Lower leg skin (tissue), 4 donors: ENCODE measurements around the gene ELMOD3. TPM values are rescaled to one million over a fixed set of nuclear protein-coding genes. Genes with fewer than 3 reads are reported as not detected.
A peak's percentile ranks its signal among the peaks of the same experiment; 100 is the strongest.
"Not testable (repeated sequence)": the region's sequence is repeated elsewhere in the genome, so short reads cannot be mapped to it uniquely, and the experiment has no call there.

Experiments used
- DNase-seq, 2 donors: peaks; one replicate each; pipeline ENCODE4 v3.0.0-alpha.2; 2019; ENCODE audit warnings: low spot score in 2 of 2
- H3K4me3 ChIP-seq: fragments of 200-600 bp; sonication (generic); 2 replicates; pipeline ENCODE4 v1.5.1; 2017; ENCODE audit warnings: mild to moderate bottlenecking, low read depth; ENCODE audit not compliant: poor library complexity, severe bottlenecking
- CTCF ChIP-seq, 3 donors: fragments of 450-650 bp; IDR thresholded peaks; one replicate each; pipeline ENCODE4 v1.5.1; 2016; ENCODE audit warnings: antibody characterized with exemption in 3 of 3, mild to moderate bottlenecking in 3 of 3, moderate library complexity in 2 of 3
- POLR2A ChIP-seq, 2 donors: fragments of 450-650 bp; IDR thresholded peaks; one replicate each; pipeline ENCODE4 v1.6.1; 2016 to 2017; ENCODE audit warnings: antibody characterized with exemption in 2 of 2, mild to moderate bottlenecking in 1 of 2, moderate library complexity in 1 of 2
- WGBS, 2 donors: methylation state at CpG; one replicate each; pipeline ENCODE4 v1.1.5; 2018; 5-methylcytosine and 5-hydroxymethylcytosine counted together
- intact Hi-C: fragments of 100-400 bp; cut with DNase I; formaldehyde crosslinking; loops from one replicate; pipeline ENCODE4 v1.15.0; 2023; ENCODE audit warnings: low total_unique reads
- total RNA-seq, 4 donors: library from RNA; depleted of rRNA; stranded (reverse); fragments of >200 nt; gene quantifications; one replicate each; pipeline ENCODE4 v1.1.0, GENCODE V29; 2016

ELMOD3 gene
- total RNA-seq, 4 donors from 2014 or later = 10.0 to 26.1 (median 23.5) TPM

- DNase-seq = peak in 1 of 2 donors; percentile 93
- TF ChIP-seq POLR2A (IDR thresholded peaks at IDR 0.05) (no peak), CTCF (IDR thresholded peaks at IDR 0.05) (no peak)
- H3K4me3 ChIP-seq = peak overlapping the region; percentile 25
- 5 to 10% methylated on average over 43 to 44 of the region's 44 CpGs for WGBS, 2 donors
- intact Hi-C loops = no loop called here
These were observed 59.2 kb downstream of the ELMOD3 start for GRCh38 chr2:85413592-85414420.

DNA sequence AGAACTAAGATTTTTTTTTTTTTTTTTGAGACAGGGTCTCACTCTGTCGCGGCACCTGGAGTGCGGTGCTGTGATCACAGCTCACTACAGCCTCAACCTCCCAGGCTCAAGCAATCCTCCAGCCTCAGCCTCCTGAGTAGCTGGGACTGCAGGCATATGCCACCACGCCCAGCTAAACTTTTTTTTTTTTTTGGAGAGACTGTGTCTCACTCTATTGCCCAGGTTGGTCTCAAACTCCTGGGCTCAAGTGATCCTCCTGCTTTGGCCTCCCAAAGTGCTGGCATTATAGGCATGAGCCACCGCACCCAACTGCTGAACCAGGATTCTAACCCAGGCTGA is 59.8 kb downstream of the ELMOD3 start:
- H3K4me3 ChIP-seq, intact Hi-C loops, DNase-seq: not testable (repeated sequence)
- WGBS, 2 donors = 77 to 80% methylated on average over 5 of the region's 5 CpGs

GRCh38 chr2:85414761-85415553 is 60.4 kb downstream of the ELMOD3 start:
- intact Hi-C loops = no loop called here
- DNase-seq = no peak
- H3K4me3 ChIP-seq = no peak overlapping the region
- WGBS, 2 donors = 64 to 67% methylated on average over 7 of the region's 7 CpGs
- TF ChIP-seq CTCF (IDR thresholded peaks at IDR 0.05) = no peak
- TF ChIP-seq POLR2A (IDR thresholded peaks at IDR 0.05) = no peak

- no peak for TF ChIP-seq POLR2A (IDR thresholded peaks at IDR 0.05)
- no peak for TF ChIP-seq CTCF (IDR thresholded peaks at IDR 0.05)
- H3K4me3 ChIP-seq = no peak overlapping the region
- DNase-seq = no peak
- intact Hi-C loops = no loop called here
- 79% methylated on average over 12 of the region's 12 CpGs for WGBS, 2 donors
These were observed 61.5 kb downstream of the ELMOD3 start for GRCh38 chr2:85415980-85416650.

- 25 to 28% methylated on average over 23 to 39 of the region's 57 CpGs for WGBS, 2 donors
- peak within 1 kb of the TSS; percentile 52 for H3K4me3 ChIP-seq
- TF ChIP-seq POLR2A (IDR thresholded peaks at IDR 0.05) = no peak
- no peak for TF ChIP-seq CTCF (IDR thresholded peaks at IDR 0.05)
- intact Hi-C loops = no loop called here
- DNase-seq = peak; percentile 78 to 97
These were observed 63.8 kb downstream of the ELMOD3 start, which contains the start of gene SH2D6 for GRCh38 chr2:85418132-85419008. TSS of gene SH2D6 (plus strand) at chr2:85418714. CDS start at chr2:85429466, 10,752 bp downstream.
